Measurements from ENCODE around the gene PIK3R1. TPM values are rescaled to one million over a fixed set of nuclear protein-coding genes. Genes with fewer than 3 reads are reported as not detected.

Gene PIK3R1
- total RNA-seq, 1 donor from 2014 or later, result 89.7 TPM

DNA sequence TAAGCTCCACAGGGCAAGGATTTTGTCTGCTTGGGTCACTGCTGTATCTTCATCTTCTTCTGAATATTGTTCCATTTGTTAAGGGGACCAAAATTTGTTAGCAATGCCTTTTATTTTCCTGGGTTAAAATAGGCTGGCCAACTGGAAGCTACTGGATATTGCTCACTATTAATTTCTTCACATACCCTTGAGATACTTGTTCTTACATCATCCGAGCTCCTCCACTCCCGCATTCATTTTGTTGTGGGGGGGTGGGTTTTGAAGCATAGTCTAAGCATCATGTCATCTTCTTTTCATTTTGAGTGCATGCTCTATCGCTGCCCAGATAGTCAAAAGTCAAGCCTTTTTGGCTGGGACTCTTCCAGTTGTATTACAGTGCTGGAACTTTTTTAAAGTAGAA, 42.5 kb upstream of the PIK3R1 start:
- no peak overlapping the region for H3K4me3 Mint-ChIP-seq (ENCODE audit: low read depth)

DNA sequence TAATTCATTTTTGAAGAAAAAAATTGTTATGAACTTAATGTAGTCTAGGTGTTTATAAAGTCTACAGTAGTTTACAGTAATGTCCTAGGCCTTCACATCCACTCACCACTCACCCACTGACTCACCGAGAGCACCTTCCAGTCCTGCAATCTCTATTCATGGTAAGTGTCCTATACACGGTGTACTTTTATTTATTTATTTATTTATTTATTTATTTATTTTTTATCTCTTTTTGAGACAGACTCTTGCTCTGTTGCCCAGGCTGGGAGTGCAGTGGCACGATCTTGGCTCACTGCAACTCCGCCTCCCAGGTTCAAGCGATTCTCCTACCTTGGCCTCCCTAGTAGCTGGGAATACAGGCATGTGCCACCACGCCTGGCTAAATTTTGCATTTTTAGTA, 39.3 kb upstream of the PIK3R1 start:
- Mint-ChIP-seq H3K4me1 (ENCODE audit: low read depth) (peaks cover under 1% of the 10 kb centered on the region), H3K36me3 (ENCODE audit: insufficient read depth) (no peaks in the 10 kb centered on the region), H3K27me3 (no peaks in the 10 kb centered on the region), H3K9me3 (ENCODE audit: low read depth) (peaks cover 3% of the 10 kb centered on the region), H3K4me3 (ENCODE audit: low read depth) (no peak overlapping the region), H3K27ac (no peak overlapping the region)
- TF ChIP-seq, protein P1, sequence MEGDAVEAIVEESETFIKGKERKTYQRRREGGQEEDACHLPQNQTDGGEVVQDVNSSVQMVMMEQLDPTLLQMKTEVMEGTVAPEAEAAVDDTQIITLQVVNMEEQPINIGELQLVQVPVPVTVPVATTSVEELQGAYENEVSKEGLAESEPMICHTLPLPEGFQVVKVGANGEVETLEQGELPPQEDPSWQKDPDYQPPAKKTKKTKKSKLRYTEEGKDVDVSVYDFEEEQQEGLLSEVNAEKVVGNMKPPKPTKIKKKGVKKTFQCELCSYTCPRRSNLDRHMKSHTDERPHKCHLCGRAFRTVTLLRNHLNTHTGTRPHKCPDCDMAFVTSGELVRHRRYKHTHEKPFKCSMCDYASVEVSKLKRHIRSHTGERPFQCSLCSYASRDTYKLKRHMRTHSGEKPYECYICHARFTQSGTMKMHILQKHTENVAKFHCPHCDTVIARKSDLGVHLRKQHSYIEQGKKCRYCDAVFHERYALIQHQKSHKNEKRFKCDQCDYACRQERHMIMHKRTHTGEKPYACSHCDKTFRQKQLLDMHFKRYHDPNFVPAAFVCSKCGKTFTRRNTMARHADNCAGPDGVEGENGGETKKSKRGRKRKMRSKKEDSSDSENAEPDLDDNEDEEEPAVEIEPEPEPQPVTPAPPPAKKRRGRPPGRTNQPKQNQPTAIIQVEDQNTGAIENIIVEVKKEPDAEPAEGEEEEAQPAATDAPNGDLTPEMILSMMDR (IDR thresholded peaks at IDR 0.05; ENCODE audit: unreplicated experiment), result no peak
- no peak for DNase-seq (ENCODE audit: low spot score, unreplicated experiment)

More for the DNA sequence above, 42.5 kb upstream of the PIK3R1 start:
- H3K27ac Mint-ChIP-seq, result no peak overlapping the region
- peaks cover 3% of the 10 kb centered on the region for H3K9me3 Mint-ChIP-seq (ENCODE audit: low read depth)
- H3K4me1 Mint-ChIP-seq (ENCODE audit: low read depth), result peaks cover 18% of the 10 kb centered on the region
- H3K27me3 Mint-ChIP-seq, result no peaks in the 10 kb centered on the region
- no peak for DNase-seq (ENCODE audit: low spot score, unreplicated experiment)
- H3K36me3 Mint-ChIP-seq (ENCODE audit: insufficient read depth), result no peaks in the 10 kb centered on the region
- TF ChIP-seq, protein P1 (IDR thresholded peaks at IDR 0.05; ENCODE audit: unreplicated experiment), result no peak

DNA sequence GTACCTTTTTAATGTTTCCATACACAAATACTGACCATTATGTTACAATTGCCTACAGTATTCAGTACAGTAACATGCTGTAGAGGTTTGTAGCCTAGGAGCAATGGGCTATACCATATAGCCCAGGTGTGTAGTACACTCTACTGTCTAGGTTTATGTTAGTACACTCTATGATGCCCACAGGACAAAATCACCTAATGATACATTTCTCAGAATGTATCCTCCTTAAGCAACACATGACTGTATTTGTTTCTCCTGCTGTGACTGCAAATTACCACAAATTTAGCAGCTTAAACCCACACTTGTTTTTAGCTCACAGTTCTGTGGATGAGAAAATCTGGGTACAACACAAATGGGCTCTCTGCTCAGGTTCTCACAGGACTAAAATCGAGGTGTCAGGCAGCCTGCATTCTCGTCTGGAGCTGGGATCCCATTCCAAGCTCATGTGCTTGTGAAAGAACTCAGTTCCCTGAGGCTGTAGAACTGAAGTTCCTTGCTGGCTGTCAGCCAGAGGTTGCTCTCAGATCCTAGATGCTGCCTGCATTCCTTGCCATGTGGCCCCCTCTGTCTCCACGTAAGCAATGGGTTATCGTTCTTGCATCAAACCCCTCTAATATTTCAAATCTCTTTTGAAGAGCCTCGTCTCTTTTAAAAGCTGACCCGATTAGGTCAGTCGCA, 38.6 kb upstream of the PIK3R1 start:
- Mint-ChIP-seq H3K36me3 (ENCODE audit: insufficient read depth) (no peaks in the 10 kb centered on the region), H3K4me3 (ENCODE audit: low read depth) (no peak overlapping the region), H3K4me1 (ENCODE audit: low read depth) (peaks cover 3% of the 10 kb centered on the region), H3K27ac (no peak overlapping the region), H3K27me3 (no peaks in the 10 kb centered on the region), H3K9me3 (ENCODE audit: low read depth) (peaks cover 3% of the 10 kb centered on the region)
- DNase-seq (ENCODE audit: low spot score, unreplicated experiment), result no peak
- TF ChIP-seq, protein P1 (IDR thresholded peaks at IDR 0.05; ENCODE audit: unreplicated experiment), result no peak

DNA sequence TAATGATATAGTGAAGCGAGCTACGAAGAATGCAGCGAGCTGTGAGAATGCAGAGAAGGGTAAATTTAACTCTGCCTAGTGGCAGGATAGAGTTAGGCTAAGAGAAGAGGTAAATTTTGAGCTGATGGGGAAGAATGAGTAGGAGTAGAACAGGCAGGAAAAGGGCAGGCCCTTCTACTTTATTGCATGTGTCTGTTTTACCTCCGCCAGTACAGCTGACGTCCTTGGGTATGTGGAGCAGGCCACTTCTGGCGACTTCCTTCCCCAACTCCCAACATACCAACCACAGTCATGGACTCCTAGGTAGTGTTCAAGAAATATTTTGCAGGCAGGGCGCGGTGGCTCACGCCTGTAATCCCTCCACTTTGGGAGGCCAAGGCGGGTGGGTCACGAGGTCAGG, 37.9 kb upstream of the PIK3R1 start:
- no peaks in the 10 kb centered on the region for H3K36me3 Mint-ChIP-seq (ENCODE audit: insufficient read depth)
- H3K4me1 Mint-ChIP-seq (ENCODE audit: low read depth), result peaks cover 4% of the 10 kb centered on the region
- H3K4me3 Mint-ChIP-seq (ENCODE audit: low read depth), result no peak overlapping the region
- TF ChIP-seq, protein P1 (IDR thresholded peaks at IDR 0.05; ENCODE audit: unreplicated experiment), result no peak
- no peak for DNase-seq (ENCODE audit: low spot score, unreplicated experiment)
- H3K27me3 Mint-ChIP-seq, result no peaks in the 10 kb centered on the region
- H3K27ac Mint-ChIP-seq, result no peak overlapping the region
- H3K9me3 Mint-ChIP-seq (ENCODE audit: low read depth), result peaks cover 3% of the 10 kb centered on the region

DNA sequence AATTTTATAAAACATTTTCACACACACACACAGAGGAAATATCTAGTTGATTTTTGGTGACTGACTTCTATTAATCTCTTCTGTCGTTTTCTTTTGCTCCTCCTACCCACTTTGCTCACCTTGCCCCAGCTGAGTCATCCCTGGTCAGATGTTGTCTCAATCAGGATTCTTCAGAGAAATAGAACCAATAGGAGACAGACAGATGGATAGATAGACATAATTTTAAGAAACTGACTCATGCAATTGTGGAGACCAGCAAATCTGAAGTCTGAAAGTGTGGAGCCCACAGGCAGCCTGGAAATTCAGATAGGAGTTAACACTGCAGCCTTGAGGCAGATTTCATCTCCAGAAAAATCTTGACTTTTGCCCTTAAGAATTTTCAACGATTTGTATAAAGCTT, 37.0 kb upstream of the PIK3R1 start:
- Mint-ChIP-seq H3K36me3 (ENCODE audit: insufficient read depth) (no peaks in the 10 kb centered on the region), H3K4me1 (ENCODE audit: low read depth) (peaks cover 4% of the 10 kb centered on the region), H3K27ac (no peak overlapping the region), H3K9me3 (ENCODE audit: low read depth) (peaks cover 3% of the 10 kb centered on the region), H3K4me3 (ENCODE audit: low read depth) (no peak overlapping the region), H3K27me3 (no peaks in the 10 kb centered on the region)
- TF ChIP-seq, protein P1 (IDR thresholded peaks at IDR 0.05; ENCODE audit: unreplicated experiment), result no peak
- no peak for DNase-seq (ENCODE audit: low spot score, unreplicated experiment)
